GM19324 (cell line): ENCODE data around the gene DHRSX.
A peak's percentile ranks its signal among the peaks of the same experiment; 100 is the strongest.
"Not testable (repeated sequence)": the region's sequence is repeated elsewhere in the genome, so short reads cannot be mapped to it uniquely, and the experiment has no call there.

Source experiments
- ATAC-seq: cut with Tn5 transposase; IDR thresholded peaks from one replicate; pipeline ENCODE4 v1.9.1; 2021; ENCODE audit warnings: mild to moderate bottlenecking, moderate library complexity; ENCODE audit not compliant: unreplicated experiment, low FRiP score

Gene DHRSX

DNA sequence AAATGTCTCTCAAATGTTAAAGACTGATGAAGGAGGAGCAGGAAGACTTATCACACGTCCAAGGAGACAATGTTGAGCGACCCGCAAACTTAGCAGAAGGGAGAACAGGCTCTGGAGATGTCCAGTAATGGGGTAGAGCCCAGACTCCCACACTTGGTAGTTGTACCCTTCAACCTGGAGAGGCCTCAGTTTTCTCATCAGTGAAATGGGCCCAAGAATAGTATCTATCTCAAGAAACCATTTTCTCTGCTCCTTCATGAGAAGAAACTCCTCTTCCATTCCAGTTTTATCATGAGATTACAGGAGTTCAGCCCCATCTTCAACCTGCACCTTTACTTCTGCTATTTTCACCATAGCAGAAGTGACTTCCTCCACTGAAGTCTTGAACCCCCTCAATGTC is 169.9 kb downstream of the DHRSX start:
- ATAC-seq, result no peak

DNA sequence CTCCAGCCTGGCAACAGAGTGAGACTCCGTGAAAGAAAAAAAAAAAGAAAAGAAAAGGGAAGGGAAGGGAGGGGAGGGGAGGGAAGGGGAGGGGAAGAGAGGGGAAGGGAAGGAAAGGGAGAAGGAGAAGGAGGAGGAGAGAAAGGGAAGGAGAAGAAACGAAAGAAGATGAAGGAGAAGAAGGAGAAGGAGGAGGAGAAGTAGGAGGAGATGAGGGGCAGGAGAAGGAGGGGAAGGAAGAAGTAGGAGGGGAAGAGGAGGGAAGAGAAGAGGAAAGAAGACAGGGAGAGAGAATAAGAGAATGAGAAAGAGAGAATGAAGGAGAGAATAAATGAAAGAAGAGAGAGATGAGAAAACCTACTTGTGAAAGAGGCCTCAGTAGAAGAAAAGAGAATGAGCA is 170.3 kb downstream of the DHRSX start:
- ATAC-seq, result no peak

DNA sequence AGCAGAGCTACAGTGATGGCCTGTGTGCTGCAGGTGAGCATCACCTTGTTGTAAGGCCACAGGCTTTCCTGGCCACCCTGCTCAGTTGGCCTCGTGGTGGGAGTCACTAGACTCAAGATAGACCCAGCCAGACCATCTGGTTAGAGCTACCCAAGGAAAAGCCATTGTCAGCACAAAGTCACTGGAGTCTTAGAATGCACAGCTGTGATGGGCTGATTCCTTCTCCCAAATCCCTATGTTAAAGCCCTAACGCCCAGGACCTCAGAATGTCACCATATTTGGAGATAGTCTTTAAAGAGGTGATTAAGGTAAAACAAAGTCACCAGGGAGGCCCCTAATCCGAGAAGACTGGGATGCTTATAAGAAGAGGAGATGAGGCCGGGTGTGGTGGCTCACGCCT is 173.4 kb downstream of the DHRSX start:
- ATAC-seq, result no peak

DNA sequence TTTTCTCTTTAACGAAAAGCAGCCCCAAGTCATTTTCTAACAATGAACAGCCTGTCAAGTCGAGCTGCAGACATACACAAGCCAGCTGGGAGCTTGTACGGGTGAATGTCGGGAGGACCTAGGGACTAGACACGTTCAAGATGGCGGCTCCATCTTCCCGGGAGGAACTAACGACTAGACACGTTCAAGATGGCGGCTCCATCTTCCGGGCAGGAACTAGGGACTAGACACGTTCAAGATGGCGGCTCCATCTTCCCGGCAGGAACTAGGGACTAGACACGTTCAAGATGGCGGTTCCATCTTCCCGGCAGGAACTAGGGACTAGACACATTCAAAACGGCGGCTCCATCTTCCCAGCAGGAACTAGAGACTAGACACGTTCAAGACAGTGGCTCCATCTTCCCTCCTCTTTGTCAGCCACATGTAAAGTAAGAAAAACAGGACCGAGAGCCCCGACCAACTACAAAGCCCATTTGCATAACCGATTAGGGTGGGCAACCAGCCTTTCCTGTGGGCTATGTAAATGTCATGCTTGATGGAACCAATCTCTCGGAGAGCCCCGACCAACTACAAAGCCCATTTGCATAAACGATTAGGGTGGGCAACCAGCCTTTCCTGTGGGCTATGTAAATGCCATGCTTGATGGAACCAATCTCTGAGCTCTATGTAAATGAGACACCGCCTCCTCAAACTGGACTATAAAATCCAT is 175.5 kb downstream of the DHRSX start:
- ATAC-seq, result peak; percentile 68

DNA sequence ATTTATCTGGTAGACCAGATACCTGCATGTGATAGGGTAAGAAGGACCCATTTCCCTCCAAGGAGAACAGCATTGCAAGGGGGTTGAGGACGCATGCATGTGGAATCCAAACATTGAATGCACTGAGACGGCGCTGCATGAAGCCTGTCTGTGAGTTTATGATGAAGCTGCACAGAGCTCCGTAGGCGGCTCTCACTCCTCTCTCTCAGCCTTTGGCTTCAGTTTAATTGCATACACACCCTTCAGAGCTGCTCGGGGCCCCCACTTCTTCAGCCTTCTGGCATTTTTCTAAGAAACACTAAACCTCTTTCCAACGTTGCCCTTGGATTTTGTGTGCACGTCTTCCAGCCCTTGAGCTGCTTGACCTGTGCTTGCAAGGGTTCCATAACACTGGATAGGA is 176.6 kb downstream of the DHRSX start:
- no peak for ATAC-seq

DNA sequence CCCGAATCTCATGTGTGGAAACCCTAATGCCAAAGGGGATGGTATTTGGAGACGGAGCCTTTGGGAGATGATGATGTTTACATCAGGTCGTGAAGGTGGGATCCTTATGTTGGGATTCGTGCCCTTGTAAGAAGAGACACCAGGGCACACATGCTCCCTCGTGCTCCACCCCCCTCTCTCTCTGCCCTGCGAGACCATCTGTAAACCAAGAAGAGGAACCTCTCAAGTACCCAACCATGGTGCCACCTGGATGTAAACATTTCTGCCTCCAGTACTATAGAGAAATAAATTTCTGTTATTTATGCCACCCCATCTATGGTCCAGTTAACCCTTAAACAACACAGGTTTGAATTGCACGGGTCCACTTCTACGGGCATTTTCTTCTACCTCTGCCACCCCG is 179.4 kb downstream of the DHRSX start:
- ATAC-seq, result no peak

DNA sequence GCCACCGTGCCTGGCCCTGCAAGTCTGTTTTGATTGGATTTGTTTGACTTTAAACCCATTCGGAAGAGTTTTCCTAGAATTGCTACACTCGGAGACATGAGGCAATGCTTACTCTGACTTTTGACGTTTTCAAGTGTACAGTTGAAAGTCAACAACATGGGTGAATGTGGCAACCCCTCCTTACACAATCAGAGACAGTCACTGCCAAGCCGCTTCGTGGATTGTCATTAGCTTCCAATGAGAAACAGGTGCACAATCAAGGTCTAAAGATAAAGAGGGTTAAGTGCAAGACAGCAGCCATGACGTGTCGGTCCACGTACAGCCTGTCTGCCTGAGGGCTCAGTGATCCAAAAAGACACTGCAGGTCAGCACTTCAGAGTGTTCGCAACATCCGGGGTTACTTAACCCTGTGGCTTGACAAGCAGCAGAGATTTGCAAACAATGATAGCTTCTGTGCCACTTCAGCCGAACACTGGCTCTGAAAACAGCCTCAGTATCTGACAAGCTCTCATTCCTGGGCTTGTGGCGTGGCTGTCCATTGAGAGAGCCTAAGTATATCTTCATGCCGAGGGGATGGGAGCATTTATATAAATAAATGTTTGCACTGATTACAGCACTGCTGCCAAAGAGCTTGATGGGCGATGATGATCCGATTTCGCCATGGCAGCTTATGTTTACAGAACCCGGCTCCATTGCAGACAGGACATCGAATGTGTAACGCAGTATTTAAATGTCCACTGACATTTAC is 180.0 kb downstream of the DHRSX start:
- ATAC-seq, result no peak

DNA sequence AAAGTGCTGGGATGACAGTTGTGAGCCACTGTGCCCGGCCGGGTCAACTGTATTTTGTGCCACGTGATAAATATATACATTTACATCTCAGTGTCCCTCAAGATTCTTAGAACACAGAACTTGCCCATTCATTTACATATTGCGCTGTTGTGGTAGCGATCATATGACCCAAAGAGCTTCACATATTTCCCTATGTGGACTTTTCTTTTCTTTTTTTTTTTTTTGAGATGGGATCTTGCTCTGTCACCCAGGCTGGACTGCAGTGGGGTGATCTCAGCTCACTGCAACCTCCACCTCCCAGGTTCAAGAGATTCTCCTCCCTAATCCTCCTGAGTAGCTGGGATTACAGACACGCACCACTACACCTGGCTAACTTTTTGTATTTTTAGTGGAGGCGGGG is 180.7 kb downstream of the DHRSX start:
- ATAC-seq, result no peak

DNA sequence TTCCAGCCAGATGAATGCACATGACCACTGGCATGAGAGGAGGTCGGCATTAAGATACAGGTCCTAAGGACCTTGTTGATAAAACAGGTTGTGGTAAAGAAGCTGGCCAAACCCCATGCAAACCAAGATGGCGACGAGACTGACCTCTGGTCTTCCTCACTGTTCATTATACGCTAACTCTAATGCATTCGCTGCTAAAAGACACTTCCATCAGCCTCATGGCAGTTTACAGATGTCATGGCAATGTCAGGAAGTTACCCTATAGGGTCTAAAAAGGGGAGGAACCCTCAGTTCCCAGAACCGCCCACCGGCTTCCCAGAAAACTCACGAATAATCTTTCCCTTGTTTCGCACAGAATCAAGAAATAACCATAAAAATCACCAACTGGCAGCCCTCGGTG is 182.4 kb downstream of the DHRSX start:
- no peak for ATAC-seq

DNA sequence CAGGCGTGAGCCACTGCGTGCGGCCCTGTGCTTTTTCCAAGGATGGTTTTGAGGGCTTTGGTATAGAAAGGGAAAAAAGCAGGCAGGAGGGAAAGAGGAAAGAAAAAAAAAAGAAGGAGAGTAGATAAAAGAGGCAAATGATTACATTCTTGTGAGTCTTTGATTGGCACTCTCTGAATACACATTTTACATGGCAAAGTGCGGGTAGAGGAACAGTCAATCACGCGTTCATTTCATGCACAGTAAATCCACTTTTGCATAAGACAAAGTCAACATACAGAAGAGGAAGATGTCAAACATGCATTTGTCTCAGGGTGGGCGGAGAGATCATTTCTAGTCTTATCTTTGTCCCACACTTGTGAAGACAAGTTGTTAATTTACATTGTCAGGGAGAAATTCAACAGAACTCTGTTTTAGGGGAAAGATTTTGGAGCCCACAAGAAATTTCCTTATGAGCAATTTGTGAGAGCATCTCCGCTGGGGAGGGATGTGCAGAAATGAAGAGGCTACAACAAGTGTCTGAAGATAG is 183.2 kb downstream of the DHRSX start:
- no peak for ATAC-seq

DNA sequence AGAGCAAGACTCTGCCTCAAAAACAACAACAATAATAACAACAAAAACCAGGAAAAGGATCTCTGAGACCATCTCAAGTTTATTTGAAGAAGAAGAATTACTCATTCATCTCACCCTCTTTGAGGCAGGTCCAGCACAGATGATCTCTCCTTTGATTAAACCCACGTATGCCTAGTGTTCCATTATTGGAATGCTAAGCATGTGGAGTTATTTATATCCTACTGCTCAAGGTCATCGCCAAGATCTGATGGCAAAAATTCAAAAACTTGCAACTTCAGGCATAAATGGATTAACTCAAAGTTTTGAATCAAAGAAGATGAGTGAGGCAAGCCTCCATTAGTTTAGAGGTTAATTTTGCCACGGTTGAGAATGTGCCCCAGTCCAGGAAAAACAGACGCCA is 184.2 kb downstream of the DHRSX start:
- ATAC-seq, result no peak

DNA sequence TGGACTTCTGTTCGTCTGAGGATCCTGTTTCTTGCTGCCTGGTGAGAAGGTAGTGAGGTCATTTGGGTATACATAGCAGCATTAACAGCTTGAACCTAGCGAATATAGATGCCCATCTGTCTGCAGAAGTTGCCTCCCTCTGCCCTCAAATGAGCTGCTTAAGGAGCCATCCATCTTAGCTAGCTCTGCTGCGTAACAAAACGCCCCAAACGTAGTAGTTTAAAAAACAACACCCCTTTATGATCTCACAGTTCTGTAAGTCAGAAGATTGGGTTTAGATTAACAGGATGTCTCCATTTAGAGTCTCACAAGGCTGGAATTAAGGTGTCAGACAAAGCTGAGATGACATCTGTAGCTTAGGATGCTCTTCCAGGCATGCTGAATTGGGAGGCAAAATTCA is 185.3 kb downstream of the DHRSX start:
- no peak for ATAC-seq

DNA sequence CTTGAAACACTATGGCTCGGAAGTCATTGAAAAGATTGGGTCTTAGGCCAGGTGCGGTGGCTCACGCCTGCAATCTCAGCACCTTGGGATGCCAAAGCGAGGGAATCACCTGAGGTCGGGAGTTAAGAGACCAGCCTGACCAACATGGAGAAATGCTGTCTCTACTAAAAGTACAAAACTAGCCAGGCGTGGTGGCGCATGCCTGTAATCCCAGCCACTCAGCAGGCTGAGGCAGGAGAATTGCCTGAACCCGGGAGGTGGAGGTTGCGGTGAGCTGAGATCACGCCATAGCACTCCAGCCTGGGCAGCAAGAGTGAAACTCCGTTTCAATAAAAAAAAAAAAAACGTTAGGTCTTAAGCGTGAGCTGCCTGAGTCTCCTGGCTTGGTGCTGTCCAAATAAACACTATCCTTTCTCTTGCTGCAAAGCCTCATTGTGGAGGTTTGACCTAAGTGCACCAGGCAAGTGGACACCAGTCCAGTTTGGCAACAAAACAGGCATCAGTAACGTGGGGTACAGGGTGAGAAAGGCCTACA is 185.9 kb downstream of the DHRSX start:
- no peak for ATAC-seq

DNA sequence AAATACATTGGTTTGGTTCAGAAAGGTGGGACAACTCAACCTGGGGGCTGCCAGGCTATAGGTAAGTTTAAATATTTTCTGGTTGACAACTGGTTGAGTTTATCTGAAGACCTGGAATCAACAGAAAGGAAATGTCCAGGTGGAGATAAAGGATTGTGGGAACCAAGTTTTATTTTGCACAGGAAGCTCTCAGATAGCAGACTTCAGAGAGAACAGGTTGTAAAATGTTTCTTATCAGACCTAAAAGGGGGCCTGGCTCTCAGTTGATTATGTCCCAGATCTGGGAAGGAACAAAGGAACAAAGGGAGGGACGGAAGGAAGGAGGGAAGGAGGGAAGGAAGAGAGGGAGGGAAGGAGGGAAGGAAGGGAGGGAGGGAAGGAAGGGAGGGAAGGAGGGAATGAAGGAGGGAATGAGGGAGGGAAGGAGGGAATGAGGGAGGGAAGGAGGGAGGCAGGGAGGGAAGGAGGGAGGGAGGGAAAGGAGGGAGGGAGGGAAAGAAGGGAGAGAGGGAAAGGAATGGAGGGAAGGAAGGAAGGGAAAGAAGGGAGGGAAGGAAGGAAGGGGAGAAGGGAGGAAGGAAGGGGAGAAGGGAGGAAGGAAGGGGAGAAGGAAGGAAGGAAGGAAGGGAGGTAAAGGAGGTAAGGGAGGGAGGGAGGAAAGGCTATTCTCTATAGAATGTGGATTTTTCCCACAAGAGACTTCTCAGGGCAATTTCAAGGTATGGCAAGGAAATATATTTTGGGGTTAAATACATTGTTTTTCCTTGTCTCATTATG is 186.7 kb downstream of the DHRSX start:
- ATAC-seq, result no peak

DNA sequence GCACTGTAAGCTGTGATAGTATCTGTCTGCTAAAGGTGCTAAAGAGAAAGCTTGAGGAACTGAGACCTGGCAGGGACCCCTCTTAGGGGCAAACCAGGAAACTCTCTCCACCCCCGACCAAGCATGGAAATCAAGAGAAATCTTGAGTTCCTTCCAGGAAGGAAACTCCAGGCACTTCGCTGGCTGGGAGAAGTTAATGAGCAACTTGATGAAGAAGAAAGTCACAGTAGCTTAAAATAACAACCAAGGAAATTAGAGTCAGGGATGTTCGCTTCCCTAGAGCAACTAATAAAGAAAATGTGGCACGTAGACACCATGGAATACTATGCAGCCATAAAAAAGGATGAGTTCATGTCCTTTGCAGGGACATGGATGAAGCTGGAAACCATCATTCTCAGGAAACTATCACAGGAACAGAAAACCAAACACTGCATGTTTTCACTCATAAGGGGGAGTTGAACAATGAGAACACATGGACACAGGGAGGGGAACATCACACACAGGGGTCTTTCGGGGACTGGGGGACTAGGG is 188.7 kb downstream of the DHRSX start:
- ATAC-seq, result not testable (repeated sequence)

DNA sequence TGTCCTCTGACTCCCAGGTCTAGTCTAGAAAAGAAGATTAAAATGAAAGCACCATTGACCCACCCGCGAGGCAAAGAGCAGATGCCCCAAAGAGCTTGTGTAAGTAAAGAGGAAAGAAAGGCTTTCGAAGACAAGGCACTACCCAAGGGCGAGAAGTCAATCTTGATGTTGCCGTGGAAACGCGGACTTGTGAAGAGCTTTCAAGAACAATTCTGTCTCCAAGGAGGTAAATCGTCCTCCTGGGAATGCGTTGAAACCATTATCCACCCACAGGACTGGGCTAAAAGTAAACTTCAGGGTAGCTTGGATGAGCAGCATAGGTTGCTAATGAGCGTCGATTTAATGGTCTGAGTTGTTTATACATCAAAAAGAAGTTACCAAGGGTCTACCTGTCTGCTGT is 189.3 kb downstream of the DHRSX start:
- no peak for ATAC-seq

DNA sequence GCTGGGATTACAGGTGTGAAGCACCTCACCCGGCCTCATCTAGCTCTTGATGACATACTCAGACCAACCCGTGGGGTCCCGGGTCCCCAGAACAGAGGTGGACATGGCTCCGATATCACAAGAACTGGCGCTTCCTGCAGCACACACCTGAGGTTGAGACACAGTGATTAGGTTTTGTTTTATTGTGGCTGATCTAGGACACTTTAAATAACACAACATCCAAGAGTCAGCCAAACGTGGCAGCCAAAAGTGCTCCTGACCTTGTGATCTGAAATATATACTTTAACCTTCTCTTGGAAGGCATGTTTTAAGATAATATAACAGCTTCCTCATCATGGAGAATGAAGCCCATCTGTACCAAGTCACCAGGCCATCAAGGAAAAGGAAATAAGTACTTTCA is 198.9 kb downstream of the DHRSX start:
- ATAC-seq, result no peak

DNA sequence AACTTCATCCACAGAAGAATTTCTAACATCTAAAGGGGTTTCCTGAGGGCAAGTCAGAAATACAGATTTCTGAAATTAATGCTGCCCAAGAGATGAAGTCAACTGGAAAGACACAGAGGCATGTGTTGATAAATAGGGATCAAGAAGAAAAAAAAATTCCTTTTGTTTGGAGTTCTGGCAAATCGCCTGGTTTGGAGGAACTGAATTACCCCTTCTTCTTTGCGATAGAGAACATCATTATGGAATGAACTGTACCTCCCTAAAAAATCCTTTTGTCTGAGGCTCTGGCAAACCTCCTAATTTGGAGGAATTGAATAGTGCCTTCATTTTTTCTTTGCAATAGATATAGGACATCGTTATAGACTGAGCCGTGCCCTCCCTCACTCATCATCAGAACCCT is 200.9 kb downstream of the DHRSX start:
- ATAC-seq, result no peak

DNA sequence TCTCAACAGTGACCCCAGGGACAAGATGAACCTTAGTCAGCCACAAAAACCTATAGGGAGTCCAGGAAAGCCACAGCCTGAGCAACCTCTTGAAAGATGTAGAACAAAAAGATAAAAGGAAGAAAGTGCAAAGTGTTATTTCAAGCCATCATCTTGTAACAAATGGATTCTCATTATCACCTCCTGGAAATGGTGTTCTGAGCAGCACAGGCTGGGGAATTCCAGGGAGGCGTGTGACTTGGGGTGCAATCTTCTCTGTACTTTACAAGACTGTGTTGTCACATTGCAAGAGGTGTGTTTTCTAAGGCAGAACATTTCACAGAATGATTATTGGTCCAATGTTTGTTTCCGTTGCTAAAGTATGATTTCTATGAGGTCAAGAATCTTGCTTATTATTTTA is 214.0 kb downstream of the DHRSX start:
- ATAC-seq, result no peak

DNA sequence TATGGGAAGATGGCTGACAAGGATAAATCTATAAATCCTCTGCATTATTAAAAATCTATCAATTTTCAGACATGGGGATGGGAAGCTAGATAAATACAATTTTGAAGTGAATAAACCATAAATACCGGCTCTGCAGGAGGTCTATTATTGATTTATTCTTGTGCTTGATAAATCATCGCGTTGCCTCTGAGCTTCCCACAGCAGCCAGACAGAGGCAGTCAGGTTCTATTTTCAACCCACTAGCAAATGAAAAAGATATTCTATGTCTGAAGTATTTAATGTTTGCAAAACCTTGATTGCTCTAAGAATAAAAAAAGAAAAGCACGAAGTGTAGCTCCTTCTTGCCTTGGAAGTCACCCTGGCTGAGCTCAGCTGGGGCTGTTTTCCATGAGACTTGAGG is 216.2 kb downstream of the DHRSX start:
- no peak for ATAC-seq

DNA sequence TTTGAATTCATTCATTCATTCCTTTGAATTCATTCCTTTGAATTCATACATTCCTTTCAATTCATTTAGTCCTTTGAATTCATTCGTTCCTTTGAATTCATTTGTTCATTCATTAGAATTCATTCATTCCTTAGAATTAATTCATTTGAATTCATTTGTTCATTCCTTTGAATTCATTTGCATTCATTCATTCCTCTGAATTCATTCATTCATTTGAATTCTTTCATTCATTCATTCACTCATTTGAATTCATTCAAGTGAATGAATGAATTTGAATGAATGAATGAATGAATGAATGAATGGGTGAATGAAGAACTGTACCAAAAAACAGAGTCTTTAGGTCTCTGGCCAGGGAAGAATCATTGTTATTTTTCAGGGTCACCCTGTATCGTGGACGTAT is 216.6 kb downstream of the DHRSX start:
- ATAC-seq, result no peak
